Heart left ventricle (tissue), 16 donors: ENCODE data around the gene PLA2G4F. TPM values are rescaled to one million over a fixed set of nuclear protein-coding genes. Genes with fewer than 3 reads are reported as not detected.
A peak's percentile ranks its signal among the peaks of the same experiment; 100 is the strongest.

Source experiments
- ATAC-seq, 4 donors: fragments of 200-7000 bp; cut with Tn5 transposase; one replicate each; pipeline ENCODE4 v1.9.1; 2020 to 2022; ENCODE audit warnings: moderate library complexity in 4 of 4, mild to moderate bottlenecking in 3 of 4, moderate number of reproducible peaks in 1 of 4
- DNase-seq, 5 donors: peaks; one replicate each; pipeline ENCODE4 v3.0.0-alpha.2; 2020
- H3K27ac ChIP-seq, 12 donors: fragments of 200-600 bp; sonication (generic) in 4 of 12; one replicate each; pipeline versions ENCODE4 v1.5.0 to v1.8.0; 2016 to 2022; ENCODE audit warnings: mild to moderate bottlenecking in 2 of 12
- H3K27me3 ChIP-seq, 9 donors: fragments of 200-600 bp; sonication (generic) in 2 of 9; one replicate each; pipeline versions ENCODE4 v1.5.1 to v1.8.0; 2016 to 2022; ENCODE audit warnings: mild to moderate bottlenecking in 3 of 9
- H3K36me3 ChIP-seq, 9 donors: fragments of 200-600 bp; sonication (generic) in 2 of 9; one replicate each; pipeline versions ENCODE4 v1.5.0 to v1.8.0; 2018 to 2022; ENCODE audit warnings: mild to moderate bottlenecking in 2 of 9
- H3K4me1 ChIP-seq, 12 donors: fragments of 200-600 bp; sonication (generic) in 4 of 12; one replicate each; pipeline versions ENCODE4 v1.5.0 to v1.8.0; 2016 to 2022; ENCODE audit warnings: mild to moderate bottlenecking in 3 of 12
- H3K4me3 ChIP-seq, 12 donors: fragments of 200-600 bp; sonication (generic) in 4 of 12; one replicate each; pipeline versions ENCODE4 v1.5.0 to v1.8.0; 2017 to 2022; ENCODE audit warnings: mild to moderate bottlenecking in 9 of 12, moderate library complexity in 4 of 12
- H3K9me3 ChIP-seq, 12 donors: fragments of 200-600 bp; sonication (generic) in 4 of 12; one replicate each; pipeline versions ENCODE4 v1.5.0 to v1.8.0; 2016 to 2022; ENCODE audit warnings: mild to moderate bottlenecking in 1 of 12
- CTCF ChIP-seq, 12 donors: fragments of 200-600 bp; sonication (generic) in 4 of 12; IDR thresholded peaks; one replicate each; pipeline versions ENCODE4 v1.5.0 to v1.8.0; 2018 to 2022; ENCODE audit warnings: antibody characterized with exemption in 12 of 12, mild to moderate bottlenecking in 5 of 12
- POLR2A ChIP-seq, 2 donors: fragments of 450-650 bp; IDR thresholded peaks; one replicate each; pipeline ENCODE4 v1.6.1; 2017; ENCODE audit warnings: antibody characterized with exemption in 2 of 2, mild to moderate bottlenecking in 2 of 2, moderate library complexity in 2 of 2
- WGBS, 4 donors: extraction: QIAGEN DNeasy Blood & Tissue Kit in 2 of 4; methylation state at CpG; one replicate each; pipeline versions ENCODE4 v1.1.5 to v1.1.7; 2013 to 2018; 5-methylcytosine and 5-hydroxymethylcytosine counted together
- intact Hi-C, 10 donors: fragments of 100-400 bp; cut with DNase I; formaldehyde crosslinking; loops; one replicate each; pipeline versions ENCODE4 v1.11.1 to v1.14.2; 2022
- polyA plus RNA-seq, 2 donors: library from polyadenylated mRNA; stranded (reverse); fragments of 200-250 nt; gene quantifications; one replicate each; pipeline ENCODE4 v1.2.3, GENCODE V29; 2013
- total RNA-seq, 9 donors: library from RNA; depleted of rRNA in 2 of 9; stranded (reverse); fragments of >200 nt in 2 of 9; fragmentation: NEBNext Ultra II Directional in 3 of 9; extraction: Animal tissue kit (Norgen Biotek cat#: 25700) in 3 of 9; gene quantifications; one replicate each; pipeline versions ENCODE4 v1.1.0 to v1.2.4, GENCODE V29; 2016 to 2023
- donor health status: ischemic (EF 13 %, LVEDD 7.1; RV severe dilation, severe dysfunction).
- donor health status: healthy with polysubstance abuse.
- donor health status: DM: no; HTN: yes; CAD: no.
- donor health status: DM: no; HTN: no; CAD: no.
- donor health status: ischemic (EF 25% LVEDD 6.9; RV normal size, moderate dysfunction).
- donor health status: ischemic (EF 25% LVEDD 5.7; RV mildly dilated, moderate dysfunction).
- donor health status: healthy.
- donor health status: DM: yes; HTN: yes; CAD: no.
- donor health status: ischemic (EF 35%, LVEDD 5.7; RV mildly dilated, moderate dysfunction).
- donor health status: nonischemic (EF 11% LVEDD 7.7; RV severe dilation, severe dysfunction).
- donor health status: DM: yes; HTN: yes; CAD: no.
- donor health status: PGD.
- donor health status: ischemic (EF 29% LVEDD 5.4; RV normal size, mild dysfunction).
- donor health status: nonischemic (EF 23%, LVEDD 6.1; RV moderate dilation, normal function).

Gene PLA2G4F
- total and polyA plus RNA-seq, 11 donors, result 0.09 to 9.0 (median 1.4) TPM

GRCh38 chr15:42175671-42176070 is 19.2 kb upstream of the PLA2G4F start:
- Histone ChIP-seq H3K4me3 (no peak overlapping the region), H3K9me3 (no peaks in the 10 kb centered on the region), H3K27ac (peak overlapping the region in 1 of 12 donors; percentile 1), H3K36me3 (peaks cover 0 to 100% (median 95%) of the 10 kb centered on the region in 9 donors), H3K4me1 (peaks cover 0 to 32% (median 11%) of the 10 kb centered on the region in 12 donors), H3K27me3 (no peaks in the 10 kb centered on the region)
- TF ChIP-seq POLR2A (IDR thresholded peaks at IDR 0.05) (no peak), CTCF (IDR thresholded peaks at IDR 0.05) (no peak)
- DNase-seq, result no peak
- 41 to 50% (median 45%) methylated on average over 5 of the region's 5 CpGs for WGBS, 4 donors
- peak in 3 of 4 donors; percentile 33 to 34 (median 33) for ATAC-seq
- intact Hi-C loops, result no loop called here

DNA sequence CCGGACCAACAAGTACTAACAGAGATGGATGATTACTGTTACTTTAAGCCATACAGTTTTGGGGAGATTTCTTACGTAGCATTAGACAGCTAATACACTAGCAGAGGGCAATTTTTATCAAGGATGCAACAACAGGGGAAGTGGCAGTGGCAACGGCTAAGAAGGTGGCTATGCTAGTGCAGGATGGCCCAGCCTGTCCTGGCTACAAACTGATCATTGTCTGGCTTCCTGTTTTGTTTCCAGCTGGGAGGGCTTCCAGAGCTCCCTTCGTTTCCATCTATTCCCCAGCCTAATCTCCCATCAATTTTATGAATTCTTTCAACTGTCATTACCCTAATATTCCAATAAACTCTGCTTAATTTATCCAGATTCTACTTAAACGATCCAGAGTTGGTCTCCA is 16.0 kb upstream of the PLA2G4F start:
- 60 to 73% (median 70%) methylated on average over 5 of the region's 5 CpGs for WGBS, 4 donors
- no peaks in the 10 kb centered on the region for H3K9me3 ChIP-seq
- no peak overlapping the region for H3K4me3 ChIP-seq
- no peak for TF ChIP-seq POLR2A (IDR thresholded peaks at IDR 0.05)
- no peak for TF ChIP-seq CTCF (IDR thresholded peaks at IDR 0.05)
- ATAC-seq (peak in 2 of 4 donors; percentile 27 to 50), DNase-seq (no peak)
- no peaks in the 10 kb centered on the region for H3K27me3 ChIP-seq
- peak overlapping the region in 6 of 12 donors; percentile 9 to 60 (median 42) for H3K27ac ChIP-seq
- intact Hi-C loops, result no loop called here
- H3K4me1 ChIP-seq, result peaks cover 0 to 32% (median 11%) of the 10 kb centered on the region in 12 donors
- H3K36me3 ChIP-seq, result peaks cover 0 to 100% (median 97%) of the 10 kb centered on the region in 9 donors

DNA sequence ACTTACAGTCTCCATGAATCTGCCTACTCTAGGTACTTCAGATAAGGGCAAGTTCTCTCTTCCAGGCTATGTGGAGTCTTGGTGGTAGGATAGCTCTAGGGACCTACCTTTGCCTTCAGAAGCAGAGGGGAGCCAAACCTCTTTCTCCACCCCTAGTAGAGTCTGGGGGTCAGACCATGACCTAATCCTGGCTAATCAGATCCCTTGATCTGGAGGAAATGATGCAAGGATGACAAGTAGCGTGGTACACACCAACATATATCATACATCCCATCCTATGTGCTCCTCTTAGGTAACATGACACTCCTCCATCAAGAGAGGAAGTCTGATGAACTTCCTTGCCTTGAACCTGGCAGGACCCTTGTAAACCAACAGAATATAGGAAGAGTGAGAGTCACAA is 15.4 kb upstream of the PLA2G4F start:
- TF ChIP-seq CTCF (IDR thresholded peaks at IDR 0.05) (no peak), POLR2A (IDR thresholded peaks at IDR 0.05) (no peak)
- H3K4me3 ChIP-seq, result no peak overlapping the region
- H3K36me3 ChIP-seq, result peaks cover 0 to 100% (median 97%) of the 10 kb centered on the region in 9 donors
- intact Hi-C loops, result no loop called here
- H3K4me1 ChIP-seq, result peaks cover 0 to 32% (median 11%) of the 10 kb centered on the region in 12 donors
- no peaks in the 10 kb centered on the region for H3K9me3 ChIP-seq
- peak overlapping the region in 7 of 12 donors; percentile 9 to 75 (median 51) for H3K27ac ChIP-seq
- 67 to 94% (median 90%) methylated on average over 1 of the region's 1 CpG for WGBS, 4 donors
- H3K27me3 ChIP-seq, result no peaks in the 10 kb centered on the region
- DNase-seq (no peak), ATAC-seq (no peak)

DNA sequence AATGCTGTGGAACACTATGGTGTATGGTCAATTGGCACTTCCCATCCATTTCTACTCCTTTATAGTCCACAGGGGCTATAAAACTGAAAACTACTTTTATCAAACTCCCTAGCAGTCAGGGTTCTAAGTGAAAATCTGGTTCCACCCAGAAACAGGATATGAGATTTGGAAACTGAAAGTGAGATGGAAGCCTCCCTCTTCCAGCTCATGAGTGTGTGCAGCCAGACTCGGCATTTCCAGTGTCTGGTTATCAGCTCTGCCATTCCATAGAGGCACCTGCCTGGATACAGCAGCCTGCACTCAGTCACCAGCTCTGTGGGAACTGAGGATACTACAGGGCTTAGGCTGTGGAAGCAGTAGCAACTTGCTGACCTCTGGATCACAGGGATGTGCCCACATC is 14.7 kb upstream of the PLA2G4F start:
- no peak overlapping the region for H3K4me3 ChIP-seq
- TF ChIP-seq CTCF (IDR thresholded peaks at IDR 0.05) (no peak), POLR2A (IDR thresholded peaks at IDR 0.05) (no peak)
- H3K27ac ChIP-seq, result peak overlapping the region in 8 of 12 donors; percentile 19 to 75 (median 46)
- DNase-seq, result no peak
- no peaks in the 10 kb centered on the region for H3K27me3 ChIP-seq
- peaks cover 0 to 32% (median 11%) of the 10 kb centered on the region in 12 donors for H3K4me1 ChIP-seq
- intact Hi-C loops, result no loop called here
- peak in 3 of 4 donors; percentile 14 to 72 (median 63) for ATAC-seq
- H3K36me3 ChIP-seq, result peaks cover 0 to 100% (median 98%) of the 10 kb centered on the region in 9 donors
- WGBS, 4 donors, result 0 to 39% (median 27%) methylated on average over 1 of the region's 1 CpG
- no peaks in the 10 kb centered on the region for H3K9me3 ChIP-seq
